ENCODE results near the gene LTBP4.

The LTBP4 gene

DNA sequence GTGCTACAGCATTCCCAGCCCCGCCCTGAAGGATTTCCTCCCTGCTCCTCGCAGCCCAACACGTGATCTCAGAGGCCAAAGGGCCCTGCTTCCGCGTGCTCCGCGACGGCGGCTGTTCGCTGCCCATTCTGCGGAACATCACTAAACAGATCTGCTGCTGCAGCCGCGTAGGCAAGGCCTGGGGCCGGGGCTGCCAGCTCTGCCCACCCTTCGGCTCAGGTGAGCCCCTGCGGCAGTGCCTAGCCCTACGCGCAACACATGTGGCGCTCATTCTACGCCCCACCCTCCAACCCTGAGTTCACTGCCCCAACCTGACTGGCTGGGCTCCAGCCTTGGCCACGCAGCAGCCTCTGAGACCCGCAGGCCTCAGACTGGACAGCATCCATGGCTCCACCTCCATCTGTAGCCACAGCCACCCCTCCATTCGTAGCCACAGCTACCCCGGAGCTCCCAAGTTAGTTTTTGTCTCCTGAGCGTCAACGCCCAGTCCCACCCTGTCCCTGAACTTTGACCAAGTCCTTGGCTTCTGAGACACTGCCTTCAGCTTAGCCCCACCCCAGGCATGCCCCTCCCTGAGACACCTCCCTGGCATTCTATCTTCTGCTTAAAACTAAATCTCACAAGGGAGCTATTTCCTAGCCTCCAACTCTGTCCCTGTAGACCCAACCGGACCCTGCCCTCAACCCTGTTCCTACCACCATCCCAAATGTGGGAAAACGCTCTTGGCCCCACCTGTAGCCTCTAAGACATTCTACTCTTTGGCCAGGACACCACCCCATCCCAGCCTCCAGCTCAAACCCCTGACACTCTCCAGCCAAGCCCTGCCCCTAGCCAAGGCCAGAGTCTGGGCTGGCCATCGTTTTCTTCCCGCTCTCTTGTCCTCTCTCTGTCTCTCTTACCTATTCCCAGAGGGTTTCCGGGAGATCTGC lies 6.4 kb downstream of the LTBP4 start:
- no peak overlapping the region for H3K27ac ChIP-seq (ENCODE audit: extremely low read depth, low read depth, low read length)
- ChIA-PET CTCF (interaction anchor here (0.5 to 20.7 kb wide), 13 partner anchors 9 to 554 kb away, joined by 3 to 470 read pairs (median 5); no protein-coding TSS in a partner anchor), POLR2A (interaction anchor here (0.6 to 3.8 kb wide), 7 partner anchors 10 to 629 kb away, joined by 3 to 61 read pairs (median 3); partner anchors contain the start of genes COQ8B and ITPKC)
- no peaks in the 10 kb centered on the region for H3K9me3 ChIP-seq (ENCODE audit: control insufficient read depth, insufficient read depth, low read depth, low read length)
- TF ChIP-seq HIC1 (tag by site-specific recombination; IDR thresholded peaks at IDR 0.05) = peak; percentile 29; the same call in 1 of the 2 replicates
- peak; percentile 7; the same call in 1 of the 2 replicates for TF ChIP-seq ZNF600 (tag by site-specific recombination; IDR thresholded peaks at IDR 0.05)
- TF ChIP-seq SCRT1 (tag by site-specific recombination; IDR thresholded peaks at IDR 0.05; ENCODE audit: borderline replicate concordance) = peak; percentile 27; the same call in 1 of the 2 replicates
- TF ChIP-seq FEZF1 (tag by site-specific recombination; IDR thresholded peaks at IDR 0.05) = no peak
- 0 out of 2 replicates have a peak, but pooled peaks have one; percentile 51 for TF ChIP-seq ZNF449 (tag by site-specific recombination; IDR thresholded peaks at IDR 0.05)
- TF ChIP-seq KLF17 (tag by site-specific recombination; IDR thresholded peaks at IDR 0.05) = peak; percentile 88
- TF ChIP-seq SCRT2 (tag by site-specific recombination; IDR thresholded peaks at IDR 0.05) = peak; percentile 72
- TF ChIP-seq PRDM1 (tag by site-specific recombination; IDR thresholded peaks at IDR 0.05) = no peak
- TF ChIP-seq KLF1 (tag by site-specific recombination; IDR thresholded peaks at IDR 0.05) = peak; percentile 99
- no peak for TF ChIP-seq ZBTB7A (tag by site-specific recombination; IDR thresholded peaks at IDR 0.05; ENCODE audit: low read depth)
- TF ChIP-seq, protein P1, sequence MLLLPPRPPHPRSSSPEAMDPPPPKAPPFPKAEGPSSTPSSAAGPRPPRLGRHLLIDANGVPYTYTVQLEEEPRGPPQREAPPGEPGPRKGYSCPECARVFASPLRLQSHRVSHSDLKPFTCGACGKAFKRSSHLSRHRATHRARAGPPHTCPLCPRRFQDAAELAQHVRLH (tag by site-specific recombination; IDR thresholded peaks at IDR 0.05) = no peak
- TF ChIP-seq ZNF280D (tag by site-specific recombination; IDR thresholded peaks at IDR 0.05) = no peak
- peak; percentile 26; the same call in 1 of the 2 replicates for TF ChIP-seq PATZ1 (tag by site-specific recombination; IDR thresholded peaks at IDR 0.05)
- TF ChIP-seq ZNF37A (tag by site-specific recombination; IDR thresholded peaks at IDR 0.05) = no peak
- TF ChIP-seq SP2 (tag by site-specific recombination; IDR thresholded peaks at IDR 0.05) = 0 out of 2 replicates have a peak, but pooled peaks have one; percentile 29
- H3K36me3 ChIP-seq (ENCODE audit: control insufficient read depth in 2 of 2, insufficient read depth in 1 of 2, low read length in 2 of 2) = peaks cover 0 to 5% of the 10 kb centered on the region in 2 experiments; a peak in 1 of 3 replicates
- H3K4me1 ChIP-seq (ENCODE audit: control insufficient read depth, insufficient read depth, low read length) = peaks cover 41% of the 10 kb centered on the region
- no peak overlapping the region for H3K4me3 ChIP-seq (ENCODE audit: low read depth, low read length)
